Iris pigment epithelial cell (primary cell): ENCODE results near the gene DNAH3.
"Not testable (repeated sequence)": the region's sequence is repeated elsewhere in the genome, so short reads cannot be mapped to it uniquely, and the experiment has no call there.

ENCODE experiments used
- DNase-seq: peaks from one replicate; pipeline ENCODE4 v3.0.0-alpha.2; 2011; ENCODE audit warnings: low read depth

The DNAH3 gene

DNA sequence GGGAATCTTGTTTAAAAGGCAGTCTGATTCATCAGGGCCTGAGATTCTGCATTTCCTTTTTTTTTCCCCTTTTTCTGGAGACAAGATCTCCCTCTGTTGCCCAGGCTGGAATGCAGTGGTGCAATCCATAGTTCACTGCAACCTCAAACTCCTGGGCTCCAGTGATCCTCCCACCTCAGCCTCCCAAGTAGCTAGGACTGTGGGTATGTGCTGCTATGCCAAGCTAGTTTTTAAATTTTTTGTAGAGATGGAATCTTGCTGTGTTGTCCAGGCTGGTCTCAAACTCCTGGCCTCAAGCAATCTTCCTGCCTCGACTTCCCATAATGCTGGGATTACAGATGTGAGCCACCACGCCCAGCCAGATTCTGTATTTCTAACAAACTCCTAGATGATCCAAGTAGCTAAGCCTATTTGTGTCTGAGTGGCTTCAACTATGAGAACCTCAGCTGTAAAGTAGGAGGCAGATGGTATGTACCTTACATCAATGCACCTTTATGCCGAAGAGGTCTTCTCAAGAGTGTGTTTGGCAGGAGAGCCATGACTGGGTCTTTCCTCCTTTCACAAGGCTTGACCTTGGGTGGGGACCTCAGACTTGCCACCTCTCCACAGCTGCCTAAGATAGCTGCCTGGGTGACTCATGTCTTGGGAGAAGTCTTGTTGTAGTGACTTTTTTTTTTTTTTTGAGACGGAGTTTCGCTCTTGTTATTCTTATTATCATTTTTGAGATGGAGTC, 18.8 kb upstream of the DNAH3 start:
- DNase-seq, result peak; percentile 67

GRCh38 chr16:21167929-21168602, 17.4 kb upstream of the DNAH3 start:
- DNase-seq, result no peak

- DNase-seq, result peak; percentile 95
Observed at GRCh38 chr16:21167360-21167759, 16.7 kb upstream of the DNAH3 start.

GRCh38 chr16:21166561-21166961, 15.9 kb upstream of the DNAH3 start:
- peak; percentile 23 for DNase-seq

DNA sequence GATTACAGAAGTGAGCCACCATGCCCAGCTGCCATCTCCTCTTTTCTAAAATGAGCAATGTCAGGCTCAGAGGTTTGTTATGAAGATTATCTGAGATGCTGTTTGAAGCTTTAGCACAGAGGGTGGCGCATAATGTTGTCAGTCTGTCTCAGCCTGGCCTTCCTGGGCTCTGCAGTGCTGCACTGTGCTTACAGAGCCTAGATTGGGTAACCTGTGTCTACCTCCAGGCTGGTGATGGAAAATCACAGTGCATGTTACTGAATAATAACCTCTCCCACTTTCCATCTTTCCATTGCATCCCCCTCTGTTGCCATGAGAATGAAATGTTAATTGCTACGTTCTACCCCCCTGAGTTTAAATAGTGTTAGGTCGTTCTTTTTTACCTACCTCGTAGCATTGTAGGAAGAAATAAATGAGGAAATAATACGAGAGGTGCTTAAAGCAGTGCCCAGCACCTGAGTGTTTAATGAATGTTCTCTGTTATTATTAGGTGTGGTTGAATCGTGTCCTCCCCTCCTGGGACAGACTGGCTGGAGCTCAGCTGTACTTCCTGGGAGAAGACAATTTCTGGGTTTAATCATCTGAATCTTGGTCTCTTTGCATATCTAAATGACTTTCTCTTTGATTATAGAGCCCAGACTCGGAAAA, 14.0 kb upstream of the DNAH3 start:
- DNase-seq, result no peak

DNA sequence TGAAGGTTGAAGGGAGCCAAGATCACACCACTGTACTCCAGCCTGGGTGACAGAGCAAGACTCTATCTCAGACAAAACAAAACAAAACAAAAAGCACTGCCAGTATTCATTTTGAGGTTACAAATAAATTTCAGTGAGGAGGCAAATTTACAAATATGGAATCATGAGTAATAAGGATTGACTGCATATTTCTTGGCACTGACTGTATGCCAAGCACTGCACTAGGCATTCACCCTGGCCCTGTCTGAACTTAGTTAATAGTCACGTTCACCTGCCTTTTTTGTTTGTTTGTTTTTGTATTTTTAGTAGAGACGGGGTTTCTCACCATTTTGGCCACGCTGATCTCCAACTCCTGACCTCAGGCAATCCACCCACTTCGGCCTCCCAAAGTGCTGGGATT, 12.9 kb upstream of the DNAH3 start:
- no peak for DNase-seq

DNA sequence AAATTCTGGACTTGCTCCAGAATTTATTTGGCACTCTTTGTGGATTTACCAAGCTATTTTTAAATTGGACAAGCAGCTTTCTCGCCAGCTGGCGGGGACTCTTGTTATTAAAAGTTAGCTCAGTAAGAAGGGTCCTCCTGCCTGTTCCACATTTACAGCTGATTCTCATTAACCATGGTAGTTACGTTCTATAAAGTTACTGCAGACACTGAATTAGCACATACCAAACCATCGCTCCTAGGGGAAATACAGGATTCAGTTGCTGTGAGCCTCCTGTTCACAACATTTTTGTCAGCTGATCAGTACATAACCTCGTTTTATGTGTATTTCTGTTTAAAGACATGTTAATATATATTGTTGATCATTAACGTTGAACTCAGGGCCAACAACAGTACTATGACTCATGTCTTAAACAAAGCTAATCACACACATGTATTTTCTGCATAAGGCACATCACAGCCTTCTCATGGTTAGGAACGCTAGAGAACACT, 12.1 kb upstream of the DNAH3 start:
- DNase-seq, result no peak

DNA sequence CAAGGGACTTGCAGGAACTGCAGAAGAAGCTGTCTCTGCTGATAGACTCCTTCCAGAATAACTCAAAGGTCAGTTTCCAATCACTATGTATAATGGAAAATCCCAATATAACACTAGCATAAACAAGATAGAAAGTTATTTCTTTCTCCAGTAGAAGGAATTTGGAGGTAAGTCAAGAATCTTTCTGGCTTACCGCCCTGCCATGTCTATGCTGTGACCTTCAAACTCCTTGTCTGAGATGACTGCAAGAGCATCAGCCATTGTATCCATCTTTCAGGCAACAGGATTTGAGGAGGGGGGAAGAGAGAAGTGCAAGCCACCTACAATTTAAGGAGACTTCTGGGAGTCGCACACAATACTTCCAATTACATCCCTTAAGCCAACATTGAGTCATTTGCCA, 10.6 kb upstream of the DNAH3 start:
- DNase-seq, result peak; percentile 32

DNA sequence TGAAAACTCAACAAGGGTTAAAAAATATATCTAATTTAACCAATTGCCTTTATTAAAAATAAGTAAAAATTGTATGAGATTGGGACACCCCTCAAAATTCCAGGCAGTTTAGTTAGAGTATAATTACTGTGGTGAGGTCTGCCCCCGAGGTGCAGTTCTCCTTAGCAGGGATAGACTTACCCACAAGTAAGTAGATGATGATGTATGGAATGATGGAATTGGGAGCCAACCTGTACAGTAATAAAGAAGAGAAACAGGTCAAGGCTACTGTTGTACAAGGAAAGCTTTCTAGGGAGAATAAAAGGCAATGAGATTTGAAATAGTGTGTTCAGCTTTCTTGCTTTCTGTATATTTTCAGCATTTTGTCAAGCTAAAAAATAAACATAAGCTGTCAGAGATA, 9.6 kb upstream of the DNAH3 start:
- DNase-seq, result no peak

GRCh38 chr16:21159281-21159951, 8.8 kb upstream of the DNAH3 start:
- DNase-seq, result peak; percentile 17

DNA sequence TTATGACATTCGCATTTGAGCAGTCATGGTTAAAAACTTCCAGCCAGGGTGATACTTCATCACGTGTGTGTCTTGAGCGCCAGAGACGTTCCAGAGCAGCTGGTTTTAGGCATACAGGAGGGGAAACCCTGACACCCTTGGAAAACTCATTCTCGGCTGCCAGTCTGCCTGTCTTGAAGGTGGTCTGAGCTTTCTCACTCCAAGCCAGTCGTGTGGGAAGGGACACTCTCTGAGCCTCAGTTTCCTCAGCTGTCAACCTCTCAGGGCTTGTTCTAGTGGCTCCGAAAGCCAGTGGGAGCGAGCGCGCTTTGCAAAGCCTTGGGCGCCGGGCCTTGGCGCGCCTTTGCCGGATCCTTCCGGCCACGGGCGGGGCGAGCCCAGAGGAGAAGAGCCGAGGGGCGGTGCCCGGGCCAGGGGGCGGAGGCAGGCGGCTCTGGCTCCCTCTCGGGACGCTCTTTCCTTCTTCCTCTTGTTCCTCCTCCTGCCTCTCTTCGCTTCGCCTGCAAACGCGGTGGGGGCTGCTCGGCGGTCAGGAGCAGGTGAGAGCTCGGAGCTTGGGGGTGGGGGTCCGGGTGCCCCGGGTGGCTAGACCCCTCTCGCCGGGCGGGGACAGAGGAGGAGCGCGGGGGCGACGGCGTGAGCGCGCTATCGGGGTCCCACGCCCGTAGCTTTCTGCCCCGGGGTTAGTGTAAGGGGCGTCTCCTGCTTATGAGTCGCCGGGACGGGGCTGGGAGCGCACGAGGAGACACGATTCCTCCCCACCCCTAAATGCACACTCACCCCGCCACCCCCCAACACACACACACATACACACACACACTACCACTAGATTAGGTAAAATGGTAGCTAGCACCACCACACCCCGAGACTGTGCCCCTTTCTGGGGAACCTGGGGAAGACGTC, 7.8 kb upstream of the DNAH3 start, which contains the start of gene LDAF1:
Gene LDAF1 (plus strand): TSS at position 467 of the 903 bp plus-strand sequence. CDS start 2,509 bp downstream, outside the sequence.
- DNase-seq, result peak; percentile 79

DNA sequence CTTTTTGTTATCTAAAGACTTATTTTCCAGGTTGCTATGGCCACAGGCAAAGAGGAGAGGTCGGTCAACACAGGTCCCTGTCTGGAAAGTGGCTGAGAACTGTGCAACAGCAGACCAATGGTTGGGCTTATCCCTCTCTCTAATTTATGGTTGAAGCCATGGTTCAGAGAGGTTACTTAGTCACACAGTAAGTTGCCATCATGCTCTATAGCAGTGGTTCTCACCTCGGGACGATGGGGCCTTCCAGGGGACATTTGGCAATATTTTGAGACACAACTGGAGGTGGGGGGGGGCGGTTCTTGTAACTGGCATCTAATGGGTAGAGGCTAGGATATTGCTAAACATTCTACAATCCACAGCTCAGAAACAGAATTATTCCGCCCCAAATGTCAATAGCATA, 7.0 kb upstream of the DNAH3 start:
- no peak for DNase-seq

DNA sequence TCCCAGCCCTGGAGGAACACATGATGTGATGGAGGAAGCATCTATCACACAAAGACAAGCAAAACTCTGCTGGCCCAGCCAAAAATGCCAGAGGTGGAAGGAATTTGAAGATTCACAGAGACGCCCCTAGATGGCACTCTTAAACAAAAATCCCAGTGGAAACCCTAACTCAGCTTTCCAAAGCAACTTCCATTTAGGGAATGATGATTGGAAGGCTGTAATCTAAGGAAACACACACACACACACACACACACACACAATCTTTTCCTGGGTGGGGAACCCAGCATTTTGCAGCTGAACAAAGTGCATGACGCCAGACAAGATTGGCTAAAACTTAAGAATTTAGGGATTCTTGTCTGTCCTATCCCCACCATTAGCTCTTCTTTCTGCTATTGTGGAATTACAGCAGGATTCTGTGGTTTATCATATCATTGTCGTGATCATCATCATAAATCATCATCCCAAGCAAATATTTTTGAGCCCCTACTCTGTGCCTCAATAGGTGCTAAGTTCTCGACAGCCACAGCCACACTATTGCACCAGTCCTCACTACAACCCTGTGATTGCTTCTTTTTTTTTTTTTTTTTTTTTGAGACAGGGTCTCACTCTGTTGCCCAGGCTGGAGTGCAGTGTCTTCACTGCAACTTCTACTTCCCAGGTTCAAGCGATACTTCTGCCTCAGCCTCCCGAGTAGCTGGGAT, 6.3 kb upstream of the DNAH3 start:
- DNase-seq, result peak; percentile 53

GRCh38 chr16:21156011-21156410, 5.4 kb upstream of the DNAH3 start:
- DNase-seq, result not testable (repeated sequence)

DNA sequence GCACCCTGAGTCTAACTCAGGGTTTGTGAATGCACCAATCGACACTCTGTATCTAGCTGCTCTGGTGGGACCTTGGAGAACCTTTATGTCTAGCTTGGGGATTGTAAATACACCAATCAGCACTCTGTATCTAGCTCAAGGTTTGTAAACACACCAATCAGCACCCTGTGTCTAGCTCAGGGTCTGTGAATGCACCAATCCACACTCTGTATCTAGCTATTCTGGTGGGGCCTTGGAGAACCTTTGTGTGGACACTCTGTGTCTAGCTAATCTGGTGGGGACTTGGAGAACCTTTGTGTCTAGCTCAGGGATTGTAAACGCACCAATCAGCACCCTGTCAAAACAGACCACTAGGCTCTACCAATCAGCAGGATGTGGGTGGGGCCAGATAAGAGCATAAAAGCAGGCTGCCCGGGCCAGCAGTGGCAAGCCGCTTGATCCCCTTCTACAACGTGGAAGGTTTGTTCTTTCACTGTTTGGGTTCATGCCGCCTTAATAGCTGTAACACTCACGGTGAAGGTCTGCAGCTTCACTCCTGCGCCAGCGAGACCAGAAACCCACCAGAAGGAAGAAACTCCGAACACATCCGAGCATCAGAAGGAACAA, 2.6 kb upstream of the DNAH3 start:
- not testable (repeated sequence) for DNase-seq

DNA sequence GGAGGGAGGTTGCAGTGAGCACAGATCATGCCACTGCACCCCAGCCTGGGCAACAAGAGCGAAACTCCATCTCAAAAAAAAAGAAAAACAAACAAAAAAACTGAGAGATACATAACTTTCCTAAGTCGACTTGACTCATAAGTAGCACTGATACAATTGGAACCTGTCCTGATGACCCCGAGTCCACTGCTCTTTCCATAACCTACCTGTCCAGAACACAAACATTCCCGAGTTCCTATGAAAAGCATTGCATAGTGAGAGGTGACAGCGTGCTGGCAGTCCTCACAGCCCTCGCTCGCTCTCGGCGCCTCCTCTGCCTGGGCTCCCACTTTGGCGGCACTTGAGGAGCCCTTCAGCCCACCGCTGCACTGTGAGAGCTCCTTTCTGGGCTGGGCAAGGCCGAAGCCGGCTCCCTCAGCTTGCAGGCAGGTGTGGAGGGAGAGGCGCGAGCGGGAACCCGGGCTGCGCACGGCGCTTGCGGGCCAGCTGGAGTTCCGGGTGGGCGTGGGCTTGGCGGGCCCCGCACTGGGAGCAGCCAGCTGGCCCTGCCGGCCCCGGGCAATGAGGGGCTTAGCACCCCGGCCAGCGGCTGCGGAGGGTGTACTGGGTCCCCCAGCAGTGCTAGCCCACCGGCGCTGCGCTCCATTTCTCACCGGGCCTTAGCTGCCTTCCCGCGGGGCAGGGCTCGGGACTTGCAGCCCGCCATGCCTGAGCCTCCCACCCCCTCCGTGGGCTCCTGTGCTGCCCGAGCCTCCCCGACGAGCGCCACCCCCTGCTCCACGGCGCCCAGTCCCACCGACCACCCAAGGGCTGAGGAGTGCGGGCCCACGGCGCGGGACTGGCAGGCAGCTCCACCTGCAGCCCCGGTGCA, 1.7 kb upstream of the DNAH3 start:
- not testable (repeated sequence) for DNase-seq

DNA sequence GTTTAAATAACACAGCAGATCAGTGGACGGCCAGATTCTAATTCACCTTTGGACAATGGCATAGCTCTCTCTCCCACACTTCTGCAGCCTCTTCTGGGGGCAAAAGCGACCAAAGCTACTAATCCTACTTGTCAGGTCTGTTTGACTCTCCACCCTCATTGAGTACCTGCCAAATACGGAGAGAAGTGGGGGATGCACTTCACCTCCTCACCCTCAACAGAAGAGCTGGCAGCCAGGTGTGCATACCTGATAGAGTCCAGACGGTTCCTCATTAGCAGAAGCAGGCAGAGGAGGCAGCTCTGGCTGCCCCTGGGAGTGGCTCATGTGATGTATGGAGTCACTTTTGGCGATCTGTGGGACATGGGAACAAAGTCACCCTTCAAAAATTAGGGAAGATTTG, 4.9 kb downstream of the DNAH3 start:
- no peak for DNase-seq

DNA sequence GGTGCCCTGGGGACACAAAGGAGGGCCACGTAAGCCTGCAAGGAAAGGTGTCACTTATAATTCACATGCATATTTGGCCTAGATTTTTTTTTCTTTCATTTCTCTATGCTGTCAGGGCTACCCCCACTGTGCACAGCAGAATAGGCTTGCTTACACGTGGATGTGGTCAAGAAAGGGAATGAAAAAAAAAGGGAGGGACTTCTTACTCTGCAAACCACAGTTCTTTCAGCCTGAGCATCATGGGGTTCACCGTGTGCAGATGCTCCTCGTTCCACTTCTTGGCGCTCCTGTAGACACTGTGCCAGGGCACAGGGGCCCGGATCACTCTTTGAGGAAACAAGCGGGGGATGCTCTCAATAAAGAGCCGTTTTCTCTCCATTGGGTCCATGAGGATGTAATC, 16.6 kb downstream of the DNAH3 start:
- DNase-seq, result no peak

DNA sequence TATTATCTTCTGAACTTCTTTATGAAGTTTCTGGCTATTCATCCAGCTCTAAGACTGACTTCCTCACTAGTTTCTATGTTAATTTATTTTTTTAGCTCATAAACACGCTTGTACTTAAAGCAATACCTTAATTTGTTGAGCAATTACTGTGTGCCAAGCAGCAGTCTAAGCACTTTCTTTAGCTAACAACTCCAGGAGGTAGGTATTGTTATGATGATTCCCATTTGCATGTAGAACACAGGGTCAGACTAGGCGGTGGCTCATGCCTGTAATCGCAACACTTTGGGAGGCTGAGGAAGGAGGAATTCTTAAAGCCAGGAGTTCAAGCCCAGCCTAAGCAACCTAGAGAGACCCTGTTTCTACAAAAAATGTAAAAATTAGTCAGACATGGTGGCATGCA, 19.8 kb downstream of the DNAH3 start:
- DNase-seq, result no peak
